ENCODE data around the gene GYS1.

DNA sequence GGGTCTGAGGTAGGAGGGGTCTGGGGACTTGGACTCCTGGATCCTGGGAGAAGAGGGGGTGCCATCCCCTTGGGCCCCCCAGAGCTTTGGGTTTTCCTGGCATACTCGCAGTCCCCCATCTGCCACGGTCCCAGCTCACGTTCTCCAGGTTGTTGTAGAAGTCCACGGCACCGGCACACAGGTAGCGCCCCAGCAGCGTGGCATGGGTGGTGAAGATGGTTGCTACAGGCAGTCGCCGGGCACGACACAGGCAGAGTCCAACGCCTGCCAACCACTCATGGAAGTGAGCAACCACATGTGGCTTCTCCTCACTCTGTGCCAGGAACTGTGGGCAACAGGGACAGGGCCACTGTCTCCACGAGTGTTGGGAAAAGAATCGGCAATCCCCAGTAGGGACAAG is 7.4 kb downstream of the GYS1 start:
- TF ChIP-seq, protein P1, sequence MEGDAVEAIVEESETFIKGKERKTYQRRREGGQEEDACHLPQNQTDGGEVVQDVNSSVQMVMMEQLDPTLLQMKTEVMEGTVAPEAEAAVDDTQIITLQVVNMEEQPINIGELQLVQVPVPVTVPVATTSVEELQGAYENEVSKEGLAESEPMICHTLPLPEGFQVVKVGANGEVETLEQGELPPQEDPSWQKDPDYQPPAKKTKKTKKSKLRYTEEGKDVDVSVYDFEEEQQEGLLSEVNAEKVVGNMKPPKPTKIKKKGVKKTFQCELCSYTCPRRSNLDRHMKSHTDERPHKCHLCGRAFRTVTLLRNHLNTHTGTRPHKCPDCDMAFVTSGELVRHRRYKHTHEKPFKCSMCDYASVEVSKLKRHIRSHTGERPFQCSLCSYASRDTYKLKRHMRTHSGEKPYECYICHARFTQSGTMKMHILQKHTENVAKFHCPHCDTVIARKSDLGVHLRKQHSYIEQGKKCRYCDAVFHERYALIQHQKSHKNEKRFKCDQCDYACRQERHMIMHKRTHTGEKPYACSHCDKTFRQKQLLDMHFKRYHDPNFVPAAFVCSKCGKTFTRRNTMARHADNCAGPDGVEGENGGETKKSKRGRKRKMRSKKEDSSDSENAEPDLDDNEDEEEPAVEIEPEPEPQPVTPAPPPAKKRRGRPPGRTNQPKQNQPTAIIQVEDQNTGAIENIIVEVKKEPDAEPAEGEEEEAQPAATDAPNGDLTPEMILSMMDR (conservative IDR thresholded peaks at IDR 0.05 in 1 of 2, IDR thresholded peaks at IDR 0.05 in 1 of 2; ENCODE audit: low read depth in 1 of 2, low read length in 2 of 2), result no peak
- no peak for TF ChIP-seq EZH2 (IDR thresholded peaks at IDR 0.05; ENCODE audit: low read length, missing control alignments)

All from fibroblast of lung (primary cell).